HepG2 (cell line): ENCODE measurements around the gene GNAI2. TPM values are rescaled to one million over a fixed set of nuclear protein-coding genes. Genes with fewer than 3 reads are reported as not detected.

Source experiments
- BRCA1 ChIP-seq: sonication (generic); formaldehyde crosslinking; IDR thresholded peaks from 2 replicates; pipeline ENCODE4 v1.4.0; 2020; ENCODE audit warnings: missing genetic modification reagents
- EZH2 ChIP-seq: conservative IDR thresholded peaks from 2 replicates; pipeline ENCODE4 v1.6.1; 2012; ENCODE audit warnings: mild to moderate bottlenecking, low read depth, low read length, moderate library complexity
- FOXP1 ChIP-seq, 2 experiments: fragments of 450-650 bp in 1 of 2; IDR thresholded peaks; 2 replicates each; pipeline ENCODE4 v1.6.1; 2017 to 2018; ENCODE audit warnings: antibody characterized with exemption in 1 of 2
- IRX3 ChIP-seq: sonication (generic); formaldehyde crosslinking; IDR thresholded peaks from 2 replicates; pipeline ENCODE4 v1.8.1; 2023; ENCODE audit warnings: mild to moderate bottlenecking, low read depth, missing genetic modification reagents, borderline replicate concordance
- MLLT10 ChIP-seq: sonication (generic); formaldehyde crosslinking; IDR thresholded peaks from 2 replicates; pipeline ENCODE4 v1.4.0; 2020; ENCODE audit warnings: missing genetic modification reagents
- PITX1 ChIP-seq: sonication (generic); formaldehyde crosslinking; IDR thresholded peaks from 2 replicates; pipeline ENCODE4 v1.5.1; 2020; ENCODE audit warnings: mild to moderate bottlenecking, missing genetic modification reagents
- ZBTB21 ChIP-seq: sonication (generic); formaldehyde crosslinking; IDR thresholded peaks from 2 replicates; pipeline ENCODE4 v1.4.0; 2020; ENCODE audit warnings: missing genetic modification reagents
- ZNF331 ChIP-seq: sonication (generic); formaldehyde crosslinking; IDR thresholded peaks from 2 replicates; pipeline ENCODE4 v1.4.0; 2020; ENCODE audit warnings: missing genetic modification reagents
- ZNF543 ChIP-seq: sonication (generic); formaldehyde crosslinking; IDR thresholded peaks from 2 replicates; pipeline ENCODE4 v1.4.0; 2020; ENCODE audit warnings: mild to moderate bottlenecking, missing genetic modification reagents
- ZNF572 ChIP-seq: sonication (generic); formaldehyde crosslinking; IDR thresholded peaks from 2 replicates; pipeline ENCODE4 v1.5.1; 2020; ENCODE audit warnings: mild to moderate bottlenecking, missing genetic modification reagents
- ZNF670 ChIP-seq: sonication (generic); formaldehyde crosslinking; IDR thresholded peaks from 2 replicates; pipeline ENCODE4 v1.8.0; 2022; ENCODE audit warnings: mild to moderate bottlenecking, missing genetic modification reagents, borderline replicate concordance
- ZNF747 ChIP-seq: sonication (generic); formaldehyde crosslinking; IDR thresholded peaks from 2 replicates; pipeline ENCODE4 v1.8.1; 2023; ENCODE audit warnings: missing genetic modification reagents, mild to moderate bottlenecking, borderline replicate concordance
- ZZZ3 ChIP-seq: sonication (generic); formaldehyde crosslinking; IDR thresholded peaks from 2 replicates; pipeline ENCODE4 v1.4.0; 2020; ENCODE audit warnings: missing genetic modification reagents, mild to moderate bottlenecking, borderline replicate concordance
- polyA plus RNA-seq, 8 experiments: library from polyadenylated mRNA; depleted of rRNA in 3 of 8; stranded (reverse) in 7 of 8; unstranded in 1 of 8; fragments of >200 nt; fragmentation: Illumina TruSeq in 4 of 8; extraction: Trizol in 4 of 8; gene quantifications; 2 replicates each; pipeline versions ENCODE4 v1.2.1 to v1.2.3, GENCODE V29; 2011 to 2016; ENCODE audit warnings: low read depth in 4 of 8, missing spikeins in 1 of 8, mixed read lengths in 1 of 8; ENCODE audit not compliant: insufficient read depth in 1 of 8
- total RNA-seq, 5 experiments: library from RNA; depleted of rRNA; stranded (reverse); fragments of >200 nt; fragmentation: Illumina TruSeq; extraction: Trizol; gene quantifications; 2 replicates each; pipeline ENCODE4 v1.2.3, GENCODE V29; 2016; ENCODE audit warnings: low read depth in 1 of 5
- TF ChIP-seq, protein P1 (sequence below): sonication (generic); formaldehyde crosslinking; IDR thresholded peaks from 2 replicates; pipeline ENCODE4 v1.4.0; 2020; ENCODE audit warnings: missing genetic modification reagents
- TF ChIP-seq, protein P2 (sequence below): sonication (generic); formaldehyde crosslinking; IDR thresholded peaks from 2 replicates; pipeline ENCODE4 v1.5.1; 2020; ENCODE audit warnings: missing genetic modification reagents, mild to moderate bottlenecking, borderline replicate concordance
- TF ChIP-seq, protein P3 (sequence below): sonication (generic); formaldehyde crosslinking; IDR thresholded peaks from 2 replicates; pipeline ENCODE4 v1.4.0; 2020; ENCODE audit warnings: missing genetic modification reagents, borderline replicate concordance
- TF ChIP-seq, protein P4 (sequence below): sonication (generic); formaldehyde crosslinking; IDR thresholded peaks from 2 replicates; pipeline ENCODE4 v1.8.0; 2022; ENCODE audit warnings: missing genetic modification reagents, low read depth, mild to moderate bottlenecking, borderline replicate concordance
- TF ChIP-seq, protein P5 (sequence below): sonication (generic); formaldehyde crosslinking; IDR thresholded peaks from 2 replicates; pipeline ENCODE4 v1.8.1; 2022; ENCODE audit warnings: mild to moderate bottlenecking, missing genetic modification reagents

The GNAI2 gene
- total and polyA plus RNA-seq, 2 of the 13 experiments (the other 11 are each of a cell fraction or from before 2014, with no cell fraction given) = 51.1 to 66.2 TPM

DNA sequence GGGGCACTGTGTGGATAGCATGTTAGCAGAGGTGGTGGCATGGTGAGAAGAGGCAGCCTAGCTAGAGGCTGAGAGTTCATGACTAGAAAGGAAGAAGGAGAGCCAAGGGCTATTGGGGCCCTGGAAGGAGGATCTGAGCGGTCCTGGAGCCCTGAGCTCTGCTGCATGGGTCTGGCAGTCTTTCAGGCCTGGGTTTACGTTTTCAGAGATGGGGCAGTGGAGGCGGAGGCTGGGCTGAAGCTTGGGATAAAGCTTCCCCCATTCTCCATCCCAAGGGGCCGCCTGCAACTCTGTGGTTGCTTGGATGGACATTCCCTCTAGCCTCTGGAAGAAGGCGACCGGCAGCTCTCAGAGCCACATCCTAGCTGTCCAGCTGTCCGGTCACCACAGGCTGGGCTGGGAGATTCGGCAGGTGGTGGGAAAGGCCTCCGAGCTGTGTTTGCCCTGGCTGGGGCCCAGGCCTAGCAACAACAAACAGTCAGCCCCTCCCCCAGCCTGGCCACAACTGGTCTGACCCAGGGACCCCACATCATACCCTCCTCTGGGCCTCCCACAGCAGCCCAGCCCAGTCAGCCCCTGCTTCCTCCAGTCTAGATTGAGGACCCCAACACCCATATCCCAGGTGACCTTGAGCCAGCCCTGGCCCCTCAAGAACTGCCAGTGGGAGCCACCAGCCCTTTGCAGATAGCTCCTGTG, 32.7 kb upstream of the GNAI2 start (continued):
- TF ChIP-seq, protein P1, sequence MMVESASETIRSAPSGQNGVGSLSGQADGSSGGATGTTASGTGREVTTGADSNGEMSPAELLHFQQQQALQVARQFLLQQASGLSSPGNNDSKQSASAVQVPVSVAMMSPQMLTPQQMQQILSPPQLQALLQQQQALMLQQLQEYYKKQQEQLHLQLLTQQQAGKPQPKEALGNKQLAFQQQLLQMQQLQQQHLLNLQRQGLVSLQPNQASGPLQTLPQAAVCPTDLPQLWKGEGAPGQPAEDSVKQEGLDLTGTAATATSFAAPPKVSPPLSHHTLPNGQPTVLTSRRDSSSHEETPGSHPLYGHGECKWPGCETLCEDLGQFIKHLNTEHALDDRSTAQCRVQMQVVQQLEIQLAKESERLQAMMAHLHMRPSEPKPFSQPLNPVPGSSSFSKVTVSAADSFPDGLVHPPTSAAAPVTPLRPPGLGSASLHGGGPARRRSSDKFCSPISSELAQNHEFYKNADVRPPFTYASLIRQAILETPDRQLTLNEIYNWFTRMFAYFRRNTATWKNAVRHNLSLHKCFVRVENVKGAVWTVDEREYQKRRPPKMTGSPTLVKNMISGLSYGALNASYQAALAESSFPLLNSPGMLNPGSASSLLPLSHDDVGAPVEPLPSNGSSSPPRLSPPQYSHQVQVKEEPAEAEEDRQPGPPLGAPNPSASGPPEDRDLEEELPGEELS = peak; percentile 97
- no peak; the same call in 1 of the 2 replicates for TF ChIP-seq ZNF543 (CRISPR knock-in tag)
- TF ChIP-seq, protein P2, sequence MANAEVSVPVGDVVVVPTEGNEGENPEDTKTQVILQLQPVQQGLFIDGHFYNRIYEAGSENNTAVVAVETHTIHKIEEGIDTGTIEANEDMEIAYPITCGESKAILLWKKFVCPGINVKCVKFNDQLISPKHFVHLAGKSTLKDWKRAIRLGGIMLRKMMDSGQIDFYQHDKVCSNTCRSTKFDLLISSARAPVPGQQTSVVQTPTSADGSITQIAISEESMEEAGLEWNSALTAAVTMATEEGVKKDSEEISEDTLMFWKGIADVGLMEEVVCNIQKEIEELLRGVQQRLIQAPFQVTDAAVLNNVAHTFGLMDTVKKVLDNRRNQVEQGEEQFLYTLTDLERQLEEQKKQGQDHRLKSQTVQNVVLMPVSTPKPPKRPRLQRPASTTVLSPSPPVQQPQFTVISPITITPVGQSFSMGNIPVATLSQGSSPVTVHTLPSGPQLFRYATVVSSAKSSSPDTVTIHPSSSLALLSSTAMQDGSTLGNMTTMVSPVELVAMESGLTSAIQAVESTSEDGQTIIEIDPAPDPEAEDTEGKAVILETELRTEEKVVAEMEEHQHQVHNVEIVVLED (CRISPR knock-in tag) = peak; percentile 62
- peak; percentile 39; the same call in 1 of the 2 replicates for TF ChIP-seq ZNF572 (CRISPR knock-in tag)
- peak; percentile 68; the same call in 1 of the 2 replicates for TF ChIP-seq ZNF747 (CRISPR knock-in tag)
- TF ChIP-seq, protein P3, sequence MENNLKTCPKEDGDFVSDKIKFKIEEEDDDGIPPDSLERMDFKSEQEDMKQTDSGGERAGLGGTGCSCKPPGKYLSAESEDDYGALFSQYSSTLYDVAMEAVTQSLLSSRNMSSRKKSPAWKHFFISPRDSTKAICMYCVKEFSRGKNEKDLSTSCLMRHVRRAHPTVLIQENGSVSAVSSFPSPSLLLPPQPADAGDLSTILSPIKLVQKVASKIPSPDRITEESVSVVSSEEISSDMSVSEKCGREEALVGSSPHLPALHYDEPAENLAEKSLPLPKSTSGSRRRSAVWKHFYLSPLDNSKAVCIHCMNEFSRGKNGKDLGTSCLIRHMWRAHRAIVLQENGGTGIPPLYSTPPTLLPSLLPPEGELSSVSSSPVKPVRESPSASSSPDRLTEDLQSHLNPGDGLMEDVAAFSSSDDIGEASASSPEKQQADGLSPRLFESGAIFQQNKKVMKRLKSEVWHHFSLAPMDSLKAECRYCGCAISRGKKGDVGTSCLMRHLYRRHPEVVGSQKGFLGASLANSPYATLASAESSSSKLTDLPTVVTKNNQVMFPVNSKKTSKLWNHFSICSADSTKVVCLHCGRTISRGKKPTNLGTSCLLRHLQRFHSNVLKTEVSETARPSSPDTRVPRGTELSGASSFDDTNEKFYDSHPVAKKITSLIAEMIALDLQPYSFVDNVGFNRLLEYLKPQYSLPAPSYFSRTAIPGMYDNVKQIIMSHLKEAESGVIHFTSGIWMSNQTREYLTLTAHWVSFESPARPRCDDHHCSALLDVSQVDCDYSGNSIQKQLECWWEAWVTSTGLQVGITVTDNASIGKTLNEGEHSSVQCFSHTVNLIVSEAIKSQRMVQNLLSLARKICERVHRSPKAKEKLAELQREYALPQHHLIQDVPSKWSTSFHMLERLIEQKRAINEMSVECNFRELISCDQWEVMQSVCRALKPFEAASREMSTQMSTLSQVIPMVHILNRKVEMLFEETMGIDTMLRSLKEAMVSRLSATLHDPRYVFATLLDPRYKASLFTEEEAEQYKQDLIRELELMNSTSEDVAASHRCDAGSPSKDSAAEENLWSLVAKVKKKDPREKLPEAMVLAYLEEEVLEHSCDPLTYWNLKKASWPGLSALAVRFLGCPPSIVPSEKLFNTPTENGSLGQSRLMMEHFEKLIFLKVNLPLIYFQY (CRISPR knock-in tag) = peak; percentile 89
- no peak for TF ChIP-seq BRCA1 (CRISPR knock-in tag)
- no peak for TF ChIP-seq EZH2
- no peak for TF ChIP-seq FOXP1 (IDR thresholded peaks at IDR 0.05)
- TF ChIP-seq FOXP1 (CRISPR knock-in tag; IDR thresholded peaks at IDR 0.05) = peak; percentile 90
- peak; percentile 81; the same call in 1 of the 2 replicates for TF ChIP-seq ZNF670 (CRISPR knock-in tag)
- no peak for TF ChIP-seq ZBTB21 (CRISPR knock-in tag)
- no peak for TF ChIP-seq MLLT10 (CRISPR knock-in tag)
- TF ChIP-seq, protein P4, sequence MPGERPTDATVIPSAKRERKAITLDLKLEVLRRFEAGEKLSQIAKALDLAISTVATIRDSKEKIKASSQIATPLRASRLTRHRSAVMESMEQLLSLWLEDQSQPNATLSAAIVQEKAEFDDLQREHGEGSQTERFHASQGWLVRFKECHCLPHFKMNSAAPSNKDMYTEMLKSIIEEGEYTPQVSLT = no peak
- TF ChIP-seq ZNF331 = peak; percentile 71
- no peak for TF ChIP-seq ZZZ3 (CRISPR knock-in tag)
- TF ChIP-seq, protein P5, sequence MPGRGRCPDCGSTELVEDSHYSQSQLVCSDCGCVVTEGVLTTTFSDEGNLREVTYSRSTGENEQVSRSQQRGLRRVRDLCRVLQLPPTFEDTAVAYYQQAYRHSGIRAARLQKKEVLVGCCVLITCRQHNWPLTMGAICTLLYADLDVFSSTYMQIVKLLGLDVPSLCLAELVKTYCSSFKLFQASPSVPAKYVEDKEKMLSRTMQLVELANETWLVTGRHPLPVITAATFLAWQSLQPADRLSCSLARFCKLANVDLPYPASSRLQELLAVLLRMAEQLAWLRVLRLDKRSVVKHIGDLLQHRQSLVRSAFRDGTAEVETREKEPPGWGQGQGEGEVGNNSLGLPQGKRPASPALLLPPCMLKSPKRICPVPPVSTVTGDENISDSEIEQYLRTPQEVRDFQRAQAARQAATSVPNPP = no peak
- TF ChIP-seq IRX3 (CRISPR knock-in tag) = no peak
- TF ChIP-seq PITX1 (CRISPR knock-in tag) = peak; percentile 73
